Mesenteric fat pad (tissue), 1 donor: ENCODE results near the gene DNAH2. TPM values are rescaled to one million over a fixed set of nuclear protein-coding genes. Genes with fewer than 3 reads are reported as not detected.

Experiments used
- DNase-seq: peaks from one replicate; pipeline ENCODE4 v3.0.0-alpha.2; 2020; ENCODE audit warnings: low spot score
- total RNA-seq: library from RNA; stranded (reverse); fragmentation: NEBNext Ultra II Directional; extraction: Animal tissue kit (Norgen Biotek cat#: 25700); gene quantifications from one replicate; pipeline ENCODE4 v1.2.1, GENCODE V29; 2021
- donor health status: DM: yes; HTN: yes; CAD: no.

DNAH2 gene
- total RNA-seq, 1 donor from 2014 or later, result 0.26 TPM

DNA sequence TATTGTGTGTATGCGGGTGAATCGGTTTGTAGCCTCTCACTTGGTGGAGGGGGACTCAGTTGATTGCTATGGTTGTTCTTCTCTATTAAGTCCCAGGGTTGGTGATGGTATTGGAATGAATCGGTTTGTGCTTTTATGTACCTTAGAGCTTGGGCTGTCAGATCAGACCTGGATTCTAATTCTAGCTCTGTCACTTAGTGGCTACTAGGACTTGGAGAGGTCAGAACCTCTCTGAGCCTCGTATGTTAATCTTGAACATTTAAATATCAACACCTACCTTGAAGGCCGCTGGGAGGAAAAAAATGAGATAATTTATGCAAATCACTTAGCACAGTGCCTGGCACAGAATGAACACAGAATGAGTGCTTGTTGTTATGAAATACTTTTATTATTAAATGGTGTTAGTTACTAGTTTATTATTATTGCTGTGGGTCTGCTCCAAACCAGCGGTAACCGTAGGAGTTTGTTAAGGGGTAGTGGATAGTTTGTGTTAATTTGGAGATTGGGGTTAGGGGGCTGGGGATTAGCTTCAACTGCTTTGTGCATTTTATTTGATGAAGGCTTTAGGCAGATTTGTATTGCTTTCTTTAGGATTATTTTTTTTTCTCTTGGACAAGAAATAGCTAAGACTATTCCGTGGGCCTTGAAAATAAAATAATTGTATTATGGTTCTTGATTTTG, 120.0 kb downstream of the DNAH2 start:
- no peak for DNase-seq

DNA sequence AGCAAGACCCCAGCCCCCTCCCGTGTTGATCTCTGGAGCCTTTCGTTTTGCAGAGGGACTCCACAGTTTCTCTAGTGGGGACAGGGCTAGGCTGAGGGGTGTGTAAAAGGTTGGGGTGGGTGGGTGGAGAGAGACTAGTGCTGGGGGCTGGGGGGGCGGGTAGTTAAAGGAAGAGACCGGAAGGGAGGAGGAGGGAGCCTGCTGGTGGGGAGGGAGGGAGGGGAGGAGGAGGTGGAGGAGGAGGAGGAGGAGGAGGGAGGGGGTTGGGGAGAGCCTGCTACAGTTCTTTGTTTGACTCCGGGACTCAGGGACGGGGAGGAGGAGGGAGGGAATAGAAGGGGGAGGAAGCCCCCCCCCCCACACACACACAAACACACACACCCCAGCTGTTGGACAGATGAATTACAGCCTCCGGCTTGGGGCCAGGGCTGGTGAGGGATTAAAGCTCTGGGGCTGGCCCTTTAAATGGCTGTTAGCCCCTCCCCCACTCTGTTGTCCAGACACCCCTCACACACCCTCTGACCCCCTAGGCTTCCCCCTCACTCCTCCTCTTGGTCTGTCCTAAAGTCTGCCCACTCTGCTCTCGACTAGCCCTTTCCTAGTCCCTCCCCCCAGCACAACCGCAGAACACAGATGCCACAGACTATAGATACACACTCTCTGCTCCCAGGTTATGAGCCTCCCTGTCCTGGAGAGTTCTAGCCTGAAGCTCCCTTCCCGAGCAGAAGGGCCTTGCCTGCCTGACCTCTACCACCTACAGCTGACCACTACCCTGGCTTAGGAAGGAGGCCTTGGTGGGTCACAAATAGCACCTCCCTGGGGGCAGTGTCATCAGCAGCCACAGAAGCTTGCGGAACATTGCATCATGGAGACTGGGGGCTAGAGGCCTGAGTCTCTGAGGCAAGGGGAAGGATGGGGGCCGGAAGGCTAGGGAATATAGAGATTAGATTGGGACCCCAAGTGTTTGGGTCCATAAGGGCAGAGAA, 120.8 kb downstream of the DNAH2 start:
- peak; percentile 62 for DNase-seq

DNA sequence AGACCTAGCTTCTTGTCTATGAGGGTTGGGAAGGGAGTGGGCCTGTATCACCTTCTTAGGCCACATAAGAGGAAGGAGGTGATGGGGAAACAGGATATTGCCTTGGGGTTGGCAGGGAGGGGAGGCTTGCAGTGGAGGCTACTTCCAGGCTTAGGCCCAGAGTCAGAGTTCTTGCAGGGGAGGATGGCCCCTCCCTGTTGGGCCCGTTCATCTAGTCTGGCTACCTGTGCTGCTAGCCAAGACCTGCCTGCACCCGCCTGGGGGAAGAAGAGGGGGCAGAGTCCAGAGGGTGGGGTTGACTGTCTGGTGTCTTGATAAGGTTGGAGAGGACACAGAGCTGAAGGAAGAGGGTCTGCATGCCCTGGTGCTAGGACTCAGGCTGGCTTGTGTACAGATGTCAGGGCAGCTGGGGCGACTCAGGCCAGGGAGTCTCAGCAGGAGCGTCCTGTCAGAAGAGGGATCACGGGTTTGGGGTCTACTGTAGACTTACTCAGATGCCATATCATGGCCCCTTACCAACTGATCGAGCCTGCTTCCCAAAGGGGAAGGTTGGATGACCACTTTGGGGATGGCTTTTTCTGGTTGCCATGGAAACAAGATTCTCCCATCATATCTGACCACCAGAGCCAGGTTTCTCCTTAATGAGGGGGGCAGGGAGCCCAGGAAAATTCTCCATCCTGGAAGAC, 121.8 kb downstream of the DNAH2 start:
- DNase-seq, result peak; percentile 86

DNA sequence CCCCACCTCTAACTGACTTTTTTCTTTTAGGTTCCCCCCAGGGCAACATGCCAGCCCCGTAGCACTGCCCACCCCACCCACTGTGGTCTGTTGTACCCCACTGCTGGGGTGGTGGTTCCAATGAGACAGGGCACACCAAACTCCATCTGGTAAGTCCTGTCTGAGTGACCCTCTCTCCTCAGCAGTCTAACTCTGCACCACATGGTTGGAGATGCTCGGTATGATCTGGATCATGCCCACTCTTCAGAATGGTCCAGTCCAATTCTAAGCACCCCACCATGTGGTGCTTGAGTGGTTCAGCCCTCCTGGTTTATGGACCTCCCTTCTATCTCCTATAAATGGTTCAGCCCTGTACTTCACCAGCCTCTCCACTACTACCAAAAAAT, 122.3 kb downstream of the DNAH2 start:
- peak; percentile 53 for DNase-seq

DNA sequence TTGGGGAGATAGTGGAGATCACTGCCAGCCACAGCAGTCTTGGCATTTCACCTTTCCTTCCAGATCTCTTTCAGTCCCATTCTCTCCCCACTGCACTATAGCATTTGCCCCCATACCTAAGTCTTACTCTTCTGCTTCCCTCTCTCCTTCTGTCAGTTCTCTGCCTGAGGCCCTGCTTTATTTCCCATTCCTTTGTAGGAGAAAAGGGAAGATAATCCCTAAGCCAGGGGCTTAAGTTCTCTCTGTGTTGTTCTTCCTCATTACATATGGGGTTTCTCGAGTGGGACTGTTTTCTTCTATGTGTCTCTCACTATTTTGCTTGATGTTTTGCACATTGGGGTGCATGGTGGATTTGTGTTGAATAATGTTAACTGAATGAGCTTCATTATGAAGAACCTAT, 122.9 kb downstream of the DNAH2 start:
- no peak for DNase-seq

DNA sequence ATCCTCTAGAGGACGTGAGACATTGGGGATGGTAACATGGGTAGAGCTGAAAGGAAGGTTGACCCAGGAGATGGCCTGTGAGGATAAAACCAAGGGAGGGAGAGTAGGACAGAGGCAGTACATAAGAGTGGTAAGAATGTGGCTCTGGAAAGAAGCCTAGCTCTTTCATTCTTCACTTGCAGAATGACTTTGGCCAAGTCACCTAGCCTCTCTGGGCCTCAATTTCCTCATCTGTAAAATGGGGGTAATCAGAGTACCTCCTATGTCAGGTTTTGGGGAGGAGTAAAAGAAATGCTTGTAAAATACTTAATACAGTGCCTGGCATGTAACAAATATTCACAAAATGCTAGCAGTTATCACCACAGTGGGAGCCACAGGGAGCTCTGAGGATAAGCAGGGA, 123.3 kb downstream of the DNAH2 start:
- no peak for DNase-seq

DNA sequence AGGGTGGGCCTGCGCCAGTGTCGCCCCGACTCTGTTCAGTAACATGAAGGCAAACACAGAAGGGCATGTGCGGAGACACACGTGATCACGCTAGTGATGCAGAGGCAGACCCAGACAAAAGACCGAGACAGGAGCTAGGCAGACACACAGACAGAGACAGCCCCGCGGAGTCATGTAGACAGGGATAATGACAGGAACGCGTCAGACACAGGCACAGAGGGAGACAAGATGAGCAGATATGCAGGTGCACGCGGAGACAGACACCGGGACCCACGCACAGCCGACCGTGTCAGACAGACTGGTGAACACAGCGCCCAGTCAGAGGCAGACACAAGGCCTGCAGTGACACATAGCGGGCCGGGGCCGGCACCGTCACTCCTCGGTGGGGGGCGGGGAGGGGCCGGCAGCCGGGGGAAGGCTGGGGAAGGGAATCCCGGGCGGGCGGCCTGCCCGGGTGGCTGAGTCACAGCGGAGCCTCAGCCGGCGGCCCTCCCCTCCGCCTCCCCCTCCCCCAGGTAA, 123.9 kb downstream of the DNAH2 start:
- peak; percentile 98 for DNase-seq

DNA sequence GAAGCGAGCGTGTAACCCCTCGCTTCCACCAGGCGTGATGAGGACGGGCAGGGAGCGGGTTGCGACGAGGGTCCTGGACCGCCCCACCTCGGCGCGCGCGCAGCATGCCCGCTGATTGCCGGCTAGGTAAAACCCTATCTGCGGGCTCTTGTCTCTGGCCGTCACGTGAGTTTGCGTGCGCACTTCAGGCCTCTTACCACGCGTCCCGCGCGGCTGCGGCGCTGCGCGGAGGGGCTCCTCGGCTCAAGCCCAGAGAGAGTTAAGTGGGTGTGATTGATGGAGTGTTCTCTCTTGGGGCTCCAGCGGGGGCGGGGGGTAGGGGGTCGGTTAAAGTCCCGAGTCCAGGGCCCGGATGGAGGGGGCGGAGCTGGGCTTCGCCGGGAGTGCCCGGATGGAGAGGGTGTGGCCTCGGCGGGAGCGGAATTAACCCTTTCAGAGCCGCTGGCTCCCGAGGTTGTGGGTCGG, 124.4 kb downstream of the DNAH2 start:
- peak; percentile 98 for DNase-seq

DNA sequence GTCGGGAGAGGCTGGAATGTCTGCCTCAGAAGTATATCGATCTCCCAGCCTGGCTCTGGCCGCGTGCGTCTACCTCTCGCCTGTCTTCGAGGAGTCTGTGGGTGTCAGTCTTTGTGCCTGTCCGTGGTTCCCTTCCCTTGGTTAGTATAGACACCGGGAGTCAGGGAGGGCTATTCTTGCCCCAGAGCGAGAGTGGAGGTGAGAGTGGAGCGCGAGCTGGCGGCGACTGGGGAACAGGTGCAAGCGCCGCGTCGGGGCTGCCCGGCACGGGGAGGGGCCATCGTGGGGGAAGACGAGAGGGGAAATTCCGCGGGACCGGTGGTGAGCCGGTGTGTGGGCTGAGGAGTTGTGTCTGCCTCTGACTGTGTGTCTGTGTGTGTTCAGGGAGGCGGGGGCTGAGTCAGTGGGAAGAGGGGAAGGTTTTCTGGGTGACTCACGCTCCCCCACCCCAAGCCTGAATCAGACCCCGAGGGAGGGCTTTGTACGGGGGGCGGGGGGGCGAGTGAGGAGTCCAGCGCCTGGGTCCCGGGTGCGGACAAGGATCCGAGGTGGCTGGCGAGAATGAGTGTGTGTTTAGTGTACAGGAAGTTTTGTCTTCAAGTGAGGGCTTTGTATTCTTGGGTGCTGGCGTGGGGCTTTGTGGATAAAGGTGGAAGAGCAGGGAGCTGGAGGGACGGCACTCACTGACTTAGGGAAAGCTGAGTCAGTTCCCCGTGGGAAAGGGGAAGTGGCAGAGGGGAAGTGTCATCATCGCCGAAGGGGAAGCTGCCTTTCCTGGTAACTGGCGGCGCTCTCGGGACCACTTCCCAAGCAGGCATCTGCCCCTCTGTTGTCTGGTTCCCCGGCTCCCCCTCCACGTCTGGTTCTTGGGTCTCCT, 125.1 kb downstream of the DNAH2 start:
- peak; percentile 94 for DNase-seq

DNA sequence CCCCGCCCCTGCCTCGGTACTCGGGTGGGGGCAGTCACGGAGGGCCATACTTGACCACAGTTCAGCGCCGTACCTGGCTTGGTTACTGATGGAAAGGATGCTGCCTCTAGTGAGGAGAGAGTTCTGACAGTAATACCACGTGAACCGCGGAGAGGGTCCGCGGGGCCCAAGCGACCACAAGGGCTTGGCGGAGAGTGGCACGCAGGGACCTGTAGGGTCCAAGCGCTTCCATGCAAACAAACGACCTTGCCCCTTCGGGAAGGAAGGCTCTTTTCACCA, 125.7 kb downstream of the DNAH2 start:
- DNase-seq, result no peak

DNA sequence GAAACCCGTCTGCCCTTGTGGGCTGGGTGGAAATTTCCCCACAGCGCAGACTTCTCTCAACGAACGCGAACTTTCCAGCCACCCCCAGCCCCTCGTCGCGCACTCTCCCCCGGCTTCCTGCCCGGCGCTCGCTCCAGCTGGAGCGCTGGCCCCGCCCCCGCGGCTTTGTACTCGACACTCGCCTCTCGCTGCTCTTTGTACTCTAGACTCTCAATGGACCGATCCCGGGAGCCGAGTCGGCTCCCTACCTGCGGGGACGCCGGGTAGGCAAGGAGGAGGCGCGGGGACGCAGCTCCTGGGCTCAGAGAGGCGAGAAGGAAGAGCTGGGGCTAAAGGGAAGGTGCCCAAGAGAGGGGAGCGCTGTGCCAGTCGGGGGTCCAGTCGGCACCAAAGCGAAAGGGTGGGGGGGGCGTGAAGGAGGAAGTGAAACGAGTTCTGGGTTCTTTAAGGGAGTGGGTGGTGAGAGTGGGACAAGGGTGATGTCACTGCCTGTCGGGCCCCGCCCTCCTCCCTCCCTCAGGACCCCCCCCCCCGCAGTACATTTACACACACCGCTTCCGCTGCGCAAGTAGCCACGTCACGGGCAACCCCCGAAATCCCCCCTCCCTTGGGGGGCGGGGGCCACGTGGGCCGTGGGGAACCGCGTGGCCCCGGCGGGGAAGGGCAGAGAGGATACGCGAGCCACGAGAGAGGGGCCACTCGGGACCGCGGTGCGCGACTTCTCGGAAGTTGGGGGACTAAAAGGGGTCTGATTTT, 126.2 kb downstream of the DNAH2 start:
- peak; percentile 96 for DNase-seq

DNA sequence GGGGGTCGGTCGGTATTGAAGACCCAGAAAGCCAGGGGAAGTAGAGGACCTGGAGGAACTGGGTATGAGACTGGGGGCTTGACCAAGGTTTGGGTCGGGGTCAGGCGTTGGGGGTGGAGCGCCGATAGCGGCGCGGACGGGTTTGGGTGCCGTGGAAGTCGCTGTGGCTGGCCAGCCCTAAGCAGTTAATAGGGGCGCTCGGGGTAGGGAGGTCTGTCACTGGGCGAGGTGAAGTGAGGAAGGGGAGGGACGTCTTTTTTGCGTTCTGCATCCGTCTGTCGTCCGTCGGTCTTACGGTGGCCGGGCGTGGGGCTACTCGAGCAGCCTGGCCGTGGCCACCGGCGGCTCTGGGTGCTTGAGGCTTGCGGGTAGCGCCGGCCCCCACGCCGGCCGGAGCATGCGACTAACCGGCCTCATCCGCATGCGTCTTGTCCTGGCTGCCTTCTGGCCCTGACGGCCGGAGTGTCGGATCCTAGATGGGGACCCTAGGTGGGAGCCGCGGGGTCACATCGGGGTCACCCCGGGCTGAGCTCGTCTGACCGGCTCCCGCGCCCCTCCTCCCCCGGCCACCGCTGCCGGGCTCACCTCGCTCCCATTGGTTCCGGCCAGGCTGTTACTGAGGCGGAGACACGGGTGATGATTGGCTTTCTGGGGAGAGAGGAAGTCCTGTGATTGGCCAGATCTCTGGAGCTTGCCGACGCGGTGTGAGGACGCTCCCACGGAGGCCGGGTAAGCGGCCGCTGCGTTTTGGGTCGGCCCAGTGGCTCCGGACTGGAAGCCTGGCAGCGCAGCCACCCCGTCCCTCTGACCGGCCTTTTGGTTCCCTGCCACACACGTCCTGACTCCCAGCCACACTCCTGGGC, 127.0 kb downstream of the DNAH2 start:
- peak; percentile 97 for DNase-seq

DNA sequence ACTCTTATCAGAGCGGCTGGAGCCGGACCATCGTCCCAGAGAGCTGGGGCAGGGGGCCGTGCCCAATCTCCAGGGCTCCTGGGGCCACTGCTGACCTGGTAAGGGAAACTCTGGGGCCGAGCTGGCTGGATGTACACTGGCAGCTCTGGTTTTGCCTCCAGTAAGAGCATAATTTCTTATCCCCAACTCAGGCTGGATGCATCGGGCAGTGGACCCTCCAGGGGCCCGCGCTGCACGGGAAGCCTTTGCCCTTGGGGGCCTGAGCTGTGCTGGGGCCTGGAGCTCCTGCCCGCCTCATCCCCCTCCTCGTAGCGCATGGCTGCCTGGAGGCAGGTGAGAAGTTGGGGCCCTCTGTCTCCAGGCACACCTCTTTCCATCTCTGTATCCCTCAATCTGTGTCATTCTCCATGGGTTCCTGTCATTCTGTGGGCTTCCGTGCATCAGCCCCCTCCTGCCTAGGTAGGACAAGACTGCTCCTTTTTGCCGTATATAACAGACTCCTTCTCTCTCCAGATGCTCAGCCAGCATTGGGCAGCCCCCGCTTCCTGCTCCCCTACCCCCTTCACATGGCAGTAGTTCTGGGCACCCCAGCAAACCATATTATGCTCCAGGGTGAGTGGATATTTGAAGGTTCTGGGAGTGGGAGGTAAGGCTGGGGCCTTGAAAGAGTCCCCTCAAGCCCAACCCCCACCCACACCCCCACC, 128.0 kb downstream of the DNAH2 start:
- no peak for DNase-seq

DNA sequence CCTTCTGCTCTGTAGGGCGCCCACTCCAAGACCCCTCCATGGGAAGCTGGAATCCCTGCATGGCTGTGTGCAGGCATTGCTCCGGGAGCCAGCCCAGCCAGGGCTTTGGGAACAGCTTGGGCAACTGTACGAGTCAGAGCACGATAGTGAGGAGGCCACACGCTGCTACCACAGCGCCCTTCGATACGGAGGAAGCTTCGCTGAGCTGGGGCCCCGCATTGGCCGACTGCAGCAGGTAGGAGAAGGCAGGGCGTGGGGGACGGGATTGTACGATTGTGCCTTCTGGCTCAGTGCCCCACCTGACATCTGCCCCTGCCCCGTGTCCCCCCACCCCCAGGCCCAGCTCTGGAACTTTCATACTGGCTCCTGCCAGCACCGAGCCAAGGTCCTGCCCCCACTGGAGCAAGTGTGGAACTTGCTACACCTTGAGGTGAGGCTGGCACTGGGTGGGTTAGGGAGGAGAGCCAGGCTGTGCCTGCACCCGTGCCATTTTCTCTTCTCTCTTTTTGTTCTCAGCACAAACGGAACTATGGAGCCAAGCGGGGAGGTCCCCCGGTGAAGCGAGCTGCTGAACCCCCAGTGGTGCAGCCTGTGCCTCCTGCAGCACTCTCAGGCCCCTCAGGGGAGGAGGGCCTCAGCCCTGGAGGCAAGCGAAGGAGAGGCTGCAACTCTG, 128.7 kb downstream of the DNAH2 start:
- DNase-seq, result no peak

DNA sequence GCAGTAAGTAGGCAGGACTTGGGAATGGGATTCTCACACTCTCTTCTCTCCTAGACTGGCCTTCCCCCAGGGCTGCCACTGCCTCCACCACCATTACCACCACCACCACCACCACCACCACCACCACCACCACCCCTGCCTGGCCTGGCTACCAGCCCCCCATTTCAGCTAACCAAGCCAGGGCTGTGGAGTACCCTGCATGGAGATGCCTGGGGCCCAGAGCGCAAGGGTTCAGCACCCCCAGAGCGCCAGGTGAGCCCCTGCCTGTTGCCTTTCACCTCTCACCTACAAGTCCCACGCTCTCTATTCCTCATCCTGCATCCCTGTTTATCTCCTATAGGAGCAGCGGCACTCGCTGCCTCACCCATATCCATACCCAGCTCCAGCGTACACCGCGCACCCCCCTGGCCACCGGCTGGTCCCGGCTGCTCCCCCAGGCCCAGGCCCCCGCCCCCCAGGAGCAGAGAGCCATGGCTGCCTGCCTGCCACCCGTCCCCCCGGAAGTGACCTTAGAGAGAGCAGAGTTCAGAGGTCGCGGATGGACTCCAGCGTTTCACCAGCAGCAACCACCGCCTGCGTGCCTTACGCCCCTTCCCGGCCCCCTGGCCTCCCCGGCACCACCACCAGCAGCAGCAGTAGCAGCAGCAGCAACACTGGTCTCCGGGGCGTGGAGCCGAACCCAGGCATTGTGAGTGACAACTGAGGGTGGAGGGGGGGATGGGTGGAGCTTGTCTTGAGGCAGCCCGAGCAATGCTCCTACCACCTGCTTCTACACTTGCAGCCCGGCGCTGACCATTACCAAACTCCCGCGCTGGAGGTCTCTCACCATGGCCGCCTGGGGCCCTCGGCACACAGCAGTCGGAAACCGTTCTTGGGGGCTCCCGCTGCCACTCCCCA, 129.5 kb downstream of the DNAH2 start:
- no peak for DNase-seq

DNA sequence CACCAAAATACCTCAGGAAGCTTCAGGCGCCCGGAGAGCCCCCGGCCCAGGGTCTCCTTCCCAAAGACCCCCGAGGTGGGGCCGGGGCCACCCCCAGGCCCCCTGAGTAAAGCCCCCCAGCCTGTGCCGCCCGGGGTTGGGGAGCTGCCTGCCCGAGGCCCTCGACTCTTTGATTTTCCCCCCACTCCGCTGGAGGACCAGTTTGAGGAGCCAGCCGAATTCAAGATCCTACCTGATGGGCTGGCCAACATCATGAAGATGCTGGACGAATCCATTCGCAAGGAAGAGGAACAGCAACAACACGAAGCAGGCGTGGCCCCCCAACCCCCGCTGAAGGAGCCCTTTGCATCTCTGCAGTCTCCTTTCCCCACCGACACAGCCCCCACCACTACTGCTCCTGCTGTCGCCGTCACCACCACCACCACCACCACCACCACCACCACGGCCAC, 130.6 kb downstream of the DNAH2 start:
- no peak for DNase-seq

DNA sequence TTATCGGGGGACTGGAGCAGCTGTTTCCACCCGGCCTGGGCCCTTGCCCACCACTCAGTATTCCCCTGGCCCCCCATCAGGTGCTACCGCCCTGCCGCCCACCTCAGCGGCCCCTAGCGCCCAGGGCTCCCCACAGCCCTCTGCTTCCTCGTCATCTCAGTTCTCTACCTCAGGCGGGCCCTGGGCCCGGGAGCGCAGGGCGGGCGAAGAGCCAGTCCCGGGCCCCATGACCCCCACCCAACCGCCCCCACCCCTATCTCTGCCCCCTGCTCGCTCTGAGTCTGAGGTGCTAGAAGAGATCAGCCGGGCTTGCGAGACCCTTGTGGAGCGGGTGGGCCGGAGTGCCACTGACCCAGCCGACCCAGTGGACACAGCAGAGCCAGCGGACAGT, 131.2 kb downstream of the DNAH2 start:
- DNase-seq, result no peak
